ENCODE data around the gene HNRNPC.

- TF ChIP-seq CTCF (IDR thresholded peaks at IDR 0.05) (no peak), POLR2A (IDR thresholded peaks at IDR 0.05; ENCODE audit: low read depth) (no peak), POLR2AphosphoS5 (IDR thresholded peaks at IDR 0.05) (no peak), EP300 (IDR thresholded peaks at IDR 0.05) (no peak)
These were observed 66.5 kb downstream of the HNRNPC start for GRCh38 chr14:21202463-21203358.

All from esophagus muscularis mucosa (tissue), 4 donors.